ENCODE data around the gene PERM1.
"Not testable (repeated sequence)": the region's sequence is repeated elsewhere in the genome, so short reads cannot be mapped to it uniquely, and the experiment has no call there.

Gene PERM1

DNA sequence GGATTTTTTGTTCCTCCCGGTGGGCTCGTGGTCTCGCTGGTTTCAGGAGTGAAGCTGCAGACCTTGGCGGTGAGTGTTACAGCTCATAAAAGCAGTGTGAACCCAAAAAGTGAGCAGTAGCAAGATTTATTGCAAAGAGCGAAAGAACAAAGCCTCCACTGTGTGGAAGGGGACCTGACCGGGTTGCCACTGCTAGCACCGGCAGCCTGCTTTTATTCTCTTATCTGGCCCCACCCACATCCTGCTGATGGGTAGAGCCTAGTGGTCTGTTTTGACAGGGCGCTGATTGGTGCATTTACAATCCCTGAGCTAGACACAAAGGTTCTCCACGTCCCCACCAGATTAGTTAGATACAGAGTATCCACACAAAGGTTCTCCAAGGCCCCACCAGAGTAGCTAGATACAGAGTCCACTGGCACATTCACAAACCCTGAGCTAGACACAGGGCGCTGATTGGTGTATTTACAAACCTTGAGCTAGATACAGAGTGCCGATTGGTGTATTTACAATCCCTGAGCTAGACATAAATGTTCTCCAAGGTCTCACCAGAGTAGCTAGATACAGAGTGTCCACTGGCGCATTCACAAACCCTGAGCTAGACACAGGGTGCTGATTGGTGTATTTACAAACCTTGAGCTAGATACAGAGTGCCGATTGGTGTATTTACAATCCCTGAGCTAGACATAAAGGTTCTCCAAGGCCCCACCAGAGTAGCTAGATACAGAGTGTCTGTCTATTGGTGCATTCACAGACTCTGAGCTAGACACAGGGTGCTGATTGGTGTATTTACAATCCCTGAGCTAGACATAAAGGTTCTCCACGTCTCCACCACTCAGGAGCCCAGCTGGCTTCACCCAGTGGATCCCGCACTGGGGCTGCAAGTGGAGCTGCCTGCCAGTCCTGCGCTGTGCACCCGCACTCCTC, 35.8 kb upstream of the PERM1 start:
- in situ Hi-C loops (cut with MboI; ENCODE audit: low sequenced_read_pairs): not testable (repeated sequence)

- in situ Hi-C loops (cut with MboI; ENCODE audit: low sequenced_read_pairs): no loop called here
Observed at GRCh38 chr1:1014799-1015681, 33.1 kb upstream of the PERM1 start.

GRCh38 chr1:1013922-1014648, 32.2 kb upstream of the PERM1 start:
- in situ Hi-C loops (cut with MboI; ENCODE audit: low sequenced_read_pairs): no loop called here

DNA sequence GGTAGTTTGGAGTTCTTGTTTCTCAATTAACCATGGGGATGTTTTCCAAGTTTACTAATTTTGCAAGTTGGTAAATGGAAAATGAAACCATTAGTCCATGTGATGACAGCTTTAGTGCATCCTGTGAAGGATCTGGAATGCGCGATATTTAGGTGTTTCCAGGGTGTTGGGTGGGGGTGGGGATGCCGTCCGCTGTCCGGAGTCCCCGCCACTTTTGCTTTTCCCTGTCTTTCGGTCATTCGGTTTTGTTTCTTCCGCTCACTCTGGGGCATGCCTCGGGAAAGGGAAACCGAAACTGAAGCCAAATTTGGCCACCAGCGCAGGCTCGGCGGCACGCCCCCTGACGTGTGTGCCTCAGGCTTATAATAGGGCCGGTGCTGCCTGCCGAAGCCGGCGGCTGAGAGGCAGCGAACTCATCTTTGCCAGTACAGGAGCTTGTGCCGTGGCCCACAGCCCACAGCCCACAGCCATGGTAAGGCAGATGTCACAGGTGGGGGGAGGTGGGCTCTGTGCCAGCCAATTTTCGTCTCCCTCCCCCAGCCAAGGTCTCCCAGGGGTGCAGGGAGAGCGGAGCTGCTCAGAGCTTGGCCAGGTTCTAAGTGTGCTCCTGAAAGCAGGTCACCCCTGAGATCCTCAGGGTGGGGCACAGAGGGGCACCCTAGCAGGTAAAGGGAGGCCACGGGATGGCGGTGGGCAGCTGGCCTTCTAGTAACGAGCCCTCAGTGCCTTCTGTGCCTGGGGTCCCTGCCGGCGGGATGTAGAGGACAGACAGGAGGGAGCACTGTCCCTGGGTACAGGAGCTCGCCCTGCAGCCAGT, 31.4 kb upstream of the PERM1 start, which contains the start of gene ISG15:
Gene ISG15, plus strand, starts transcription at position 393 of the 817 bp plus-strand sequence. Its CDS starts 77 bp downstream, at position 470.
- in situ Hi-C loops (cut with MboI; ENCODE audit: low sequenced_read_pairs): no loop called here

DNA sequence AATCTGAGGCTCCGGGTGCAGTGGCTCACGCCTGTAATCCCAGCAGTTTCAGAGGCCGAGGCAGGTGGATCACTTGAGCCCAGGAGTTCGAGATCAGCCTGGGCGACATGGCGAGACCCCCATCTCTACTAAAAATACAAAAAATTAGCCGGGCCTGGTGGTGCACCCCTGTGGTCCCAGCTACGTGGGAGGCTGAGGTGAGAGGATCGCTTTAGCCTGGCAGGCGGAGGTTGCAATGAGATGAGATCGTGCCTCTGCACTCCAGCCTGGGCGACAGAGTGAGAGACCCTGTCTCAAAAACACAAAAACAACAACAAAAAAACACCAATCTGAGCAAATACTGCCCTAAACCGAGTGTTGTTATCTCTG, 30.8 kb upstream of the PERM1 start:
- in situ Hi-C loops (cut with MboI; ENCODE audit: low sequenced_read_pairs): not testable (repeated sequence)

DNA sequence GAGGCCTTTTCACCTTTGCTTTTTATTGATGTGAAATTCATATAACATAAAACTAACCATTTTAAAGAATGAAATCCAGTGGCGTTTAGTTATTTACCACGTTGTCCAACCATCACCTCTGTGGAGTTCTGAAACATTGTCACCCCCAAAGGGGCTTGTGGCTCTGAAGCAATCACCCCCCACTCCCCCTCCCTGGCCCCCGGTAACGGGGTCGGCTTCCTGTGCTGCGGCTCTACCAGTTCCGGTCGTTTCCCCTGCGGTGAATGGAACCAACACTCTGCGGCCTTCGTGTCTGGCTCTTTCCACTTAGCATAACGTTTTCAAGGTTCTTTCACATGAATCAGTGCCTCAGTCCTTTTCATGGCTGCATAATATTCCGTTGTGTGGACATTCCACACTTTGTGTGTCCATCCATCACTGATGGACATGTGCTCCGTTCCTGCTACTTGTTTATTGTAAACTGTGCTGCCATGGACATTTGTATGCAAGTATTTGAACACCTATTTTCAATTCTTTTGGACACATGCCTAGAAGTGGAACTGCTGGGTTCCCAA, 29.6 kb upstream of the PERM1 start:
- in situ Hi-C loops (cut with MboI; ENCODE audit: low sequenced_read_pairs): no loop called here

DNA sequence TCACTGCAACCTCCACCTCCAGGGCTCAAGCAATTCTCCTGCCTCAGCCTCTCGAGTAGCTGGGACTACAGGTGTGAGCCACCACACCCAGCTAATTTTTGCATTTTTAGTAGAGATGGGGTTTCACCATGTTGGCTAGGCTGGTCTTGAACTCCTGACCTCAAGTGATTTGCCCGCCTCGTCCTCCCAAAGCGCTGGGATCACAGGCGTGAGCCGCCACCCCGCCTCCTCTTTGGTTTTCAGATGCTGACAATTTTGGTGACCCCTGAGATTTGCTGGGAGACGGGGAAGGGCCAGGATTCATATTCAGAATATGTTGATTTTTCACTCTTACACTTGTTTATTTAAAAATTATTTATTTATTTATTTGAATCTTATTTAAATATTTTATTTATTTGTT, 28.2 kb upstream of the PERM1 start:
- in situ Hi-C loops (cut with MboI; ENCODE audit: low sequenced_read_pairs): not testable (repeated sequence)

- in situ Hi-C loops (cut with MboI; ENCODE audit: low sequenced_read_pairs): no loop called here
Observed at GRCh38 chr1:1006305-1007159, 24.6 kb upstream of the PERM1 start.

DNA sequence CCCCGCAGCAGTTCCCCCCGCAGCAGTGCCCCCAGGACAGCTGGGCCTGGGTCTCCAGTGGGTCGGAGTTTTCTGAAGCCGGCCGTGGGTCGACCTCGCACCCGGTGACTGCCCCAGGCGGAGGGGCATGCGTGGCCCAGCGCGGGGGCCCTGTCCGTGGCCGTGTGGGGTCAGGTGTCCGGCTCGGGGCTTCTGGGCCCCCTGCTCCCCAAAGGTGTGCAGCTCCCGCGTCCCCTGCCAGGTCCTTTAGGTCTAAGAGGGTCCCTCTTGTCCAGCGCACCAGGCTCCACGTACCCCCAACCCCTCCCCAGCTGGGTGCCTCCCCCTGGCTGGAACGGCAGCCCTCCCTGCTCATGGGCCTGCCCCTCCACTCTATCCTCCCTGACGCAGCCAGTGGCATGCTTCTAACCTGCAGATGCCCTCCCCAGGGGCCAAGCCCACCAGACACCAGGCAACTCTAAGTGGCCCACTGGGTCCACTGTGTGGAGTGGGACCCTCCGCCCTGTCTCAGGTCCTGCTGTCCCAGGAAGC, 23.9 kb upstream of the PERM1 start:
- in situ Hi-C loops (cut with MboI; ENCODE audit: low sequenced_read_pairs): no loop called here

DNA sequence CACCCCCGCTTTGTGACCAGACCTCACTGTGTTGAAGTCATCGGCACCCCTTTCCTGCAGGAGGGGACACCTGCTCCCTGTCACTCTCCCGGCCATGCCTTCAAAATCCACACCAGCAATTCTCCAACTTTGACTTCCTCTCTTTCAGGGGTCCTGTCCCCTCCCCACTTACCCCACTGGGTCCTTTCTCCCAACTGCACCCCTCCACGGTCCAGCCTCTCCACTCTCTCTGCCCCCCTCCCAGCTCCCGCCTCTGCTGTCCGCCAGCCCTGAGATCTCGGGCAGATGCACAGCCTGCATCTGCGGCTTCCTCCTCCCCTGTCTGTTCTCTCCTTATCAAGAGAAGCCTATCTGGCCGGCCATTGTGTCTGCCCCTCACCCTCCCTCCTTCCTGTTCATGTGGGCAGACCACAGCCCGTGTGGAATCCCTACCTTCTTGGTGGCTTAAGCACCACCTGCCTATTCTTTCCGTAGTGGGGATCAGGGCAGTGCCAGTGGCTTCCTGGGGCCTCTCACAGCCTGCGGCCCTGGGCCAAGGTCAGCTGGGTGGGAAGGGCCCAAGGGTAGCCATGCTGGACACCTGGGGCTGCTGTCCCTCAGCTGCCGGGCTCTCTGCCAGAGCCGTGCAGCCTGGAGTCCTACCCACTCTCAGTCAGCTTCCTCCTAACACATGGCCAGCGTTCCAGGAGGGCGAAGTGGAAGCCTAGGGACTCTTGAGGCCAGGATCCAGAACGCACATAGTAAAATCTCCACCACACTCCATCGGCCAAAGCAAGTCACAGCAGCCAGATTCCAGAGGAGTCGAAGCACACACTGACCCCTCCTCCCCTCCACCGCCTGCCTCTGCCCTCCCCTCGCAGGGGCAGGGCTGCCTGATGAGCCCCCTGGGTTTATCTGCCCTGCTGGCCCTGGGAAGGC, 23.1 kb upstream of the PERM1 start:
- in situ Hi-C loops (cut with MboI; ENCODE audit: low sequenced_read_pairs): no loop called here

- in situ Hi-C loops (cut with MboI; ENCODE audit: low sequenced_read_pairs): no loop called here
Observed at GRCh38 chr1:1004420-1004779, 22.5 kb upstream of the PERM1 start.

DNA sequence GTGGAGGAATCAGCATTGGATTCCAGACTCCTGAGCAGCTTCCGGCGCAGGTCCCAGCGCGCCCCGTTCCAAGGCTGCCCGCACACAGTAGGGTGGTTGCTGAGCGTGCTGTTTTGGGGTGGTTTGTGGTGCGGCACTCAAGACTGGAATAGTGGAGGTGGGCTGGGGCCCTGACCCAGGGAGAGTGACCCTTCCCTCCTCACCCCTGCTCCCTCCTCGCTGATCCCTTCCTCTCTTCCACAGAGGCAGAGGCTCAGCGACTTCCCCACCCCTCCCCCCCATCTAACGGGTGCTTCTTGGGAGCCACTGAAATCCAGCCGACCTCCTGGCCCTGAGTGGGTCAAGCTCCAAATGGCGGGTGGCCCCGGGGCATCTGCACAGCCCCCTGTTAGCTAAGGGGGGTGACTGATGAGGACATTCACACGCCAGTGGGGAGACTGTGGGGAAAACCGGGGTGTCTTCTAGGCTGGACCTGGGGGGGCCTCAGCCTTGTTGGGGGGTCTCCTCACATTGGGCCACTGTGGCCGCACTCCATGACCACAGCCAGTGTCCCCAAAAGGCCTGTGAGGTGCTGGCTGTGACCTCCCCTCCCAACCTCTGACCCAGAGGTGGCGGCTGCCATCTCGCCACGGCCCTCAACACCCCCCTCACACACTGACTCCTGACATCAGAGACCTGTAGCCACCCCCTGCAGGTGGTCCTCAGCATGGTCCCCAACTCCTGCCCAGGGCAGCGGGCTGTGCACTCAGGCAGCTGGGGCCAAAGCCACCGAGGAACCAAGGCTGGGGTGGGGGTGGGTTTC, 21.9 kb upstream of the PERM1 start:
- in situ Hi-C loops (cut with MboI; ENCODE audit: low sequenced_read_pairs): no loop called here

DNA sequence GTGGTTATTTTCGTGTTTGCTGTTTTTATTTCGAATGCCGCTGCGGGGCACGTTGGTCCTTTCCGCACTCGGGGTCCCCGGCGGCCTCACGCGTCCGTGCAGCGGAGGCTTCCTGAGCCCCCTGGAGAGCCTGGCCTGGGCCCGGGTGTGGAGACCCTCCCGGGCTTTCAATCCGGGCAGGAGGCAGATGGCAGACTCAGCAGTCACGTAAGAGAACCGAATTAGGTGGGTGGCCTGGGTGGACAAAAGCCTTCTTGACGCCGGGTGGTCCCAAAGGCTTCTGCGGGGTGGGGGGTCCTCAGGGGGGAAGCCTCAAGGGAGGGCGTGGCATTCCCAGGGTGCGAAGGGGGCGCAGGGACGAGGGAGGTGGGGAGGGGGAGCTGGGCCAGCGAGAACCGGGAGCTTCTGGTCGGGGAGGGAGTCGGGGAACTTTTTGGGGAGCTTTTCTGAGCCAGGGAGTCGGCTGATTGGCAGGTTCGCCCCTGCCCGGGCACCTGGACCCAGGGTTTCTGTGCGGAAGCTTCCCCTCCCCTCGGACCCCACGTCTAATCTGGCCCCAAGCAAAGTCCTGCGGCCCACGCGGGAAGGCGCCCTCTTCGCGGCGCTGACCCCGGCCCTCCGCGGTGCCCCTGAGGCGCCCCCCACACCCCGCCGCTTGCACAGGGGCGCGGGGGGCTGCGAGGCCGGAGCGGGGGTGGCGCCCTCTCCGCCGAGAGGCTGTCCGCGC, 19.3 kb upstream of the PERM1 start:
- in situ Hi-C loops (cut with MboI; ENCODE audit: low sequenced_read_pairs): no loop called here

- in situ Hi-C loops (cut with MboI; ENCODE audit: low sequenced_read_pairs): no loop called here
Observed at GRCh38 chr1:1000357-1001056, 18.6 kb upstream of the PERM1 start.

GRCh38 chr1:999725-1000356, 17.9 kb upstream of the PERM1 start, which contains the start of gene HES4:
Gene HES4, minus strand, starts transcription at chr1:1000097. Its CDS starts 124 bp downstream, at chr1:999973.
- in situ Hi-C loops (cut with MboI; ENCODE audit: low sequenced_read_pairs): no loop called here

Measured in HL-60/S4 (cell line).